ENCODE measurements around the gene NKTR.
"Not testable (repeated sequence)": the region's sequence is repeated elsewhere in the genome, so short reads cannot be mapped to it uniquely, and the experiment has no call there.

Gene NKTR

GRCh38 chr3:42597098-42597497 lies 3.4 kb upstream of the NKTR start:
- DNase-seq (ENCODE audit: low read depth): not testable (repeated sequence)

- peak; percentile 51 for DNase-seq (ENCODE audit: low read depth)
Observed at GRCh38 chr3:42600958-42601675, 631 bp downstream of the NKTR start.

GRCh38 chr3:42601896-42602581 lies 1.6 kb downstream of the NKTR start:
- DNase-seq (ENCODE audit: low read depth): no peak

GRCh38 chr3:42602961-42603360 lies 2.5 kb downstream of the NKTR start:
- DNase-seq (ENCODE audit: low read depth): no peak

GRCh38 chr3:42605546-42606173 lies 5.2 kb downstream of the NKTR start:
- DNase-seq (ENCODE audit: low read depth): no peak

GRCh38 chr3:42608581-42608980 lies 8.1 kb downstream of the NKTR start:
- no peak for DNase-seq (ENCODE audit: low read depth)

GRCh38 chr3:42610976-42611375 lies 10.5 kb downstream of the NKTR start:
- DNase-seq (ENCODE audit: low read depth): no peak

- no peak for DNase-seq (ENCODE audit: low read depth)
Observed at GRCh38 chr3:42612217-42612616, 11.7 kb downstream of the NKTR start.

- DNase-seq (ENCODE audit: low read depth): no peak
Observed at GRCh38 chr3:42612928-42613327, 12.4 kb downstream of the NKTR start.

GRCh38 chr3:42613462-42613861 lies 13.0 kb downstream of the NKTR start:
- DNase-seq (ENCODE audit: low read depth): no peak

- DNase-seq (ENCODE audit: low read depth): no peak
Observed at GRCh38 chr3:42631620-42632019, 31.1 kb downstream of the NKTR start.

GRCh38 chr3:42632146-42632545 lies 31.7 kb downstream of the NKTR start:
- DNase-seq (ENCODE audit: low read depth): no peak

GRCh38 chr3:42633544-42633943 lies 33.1 kb downstream of the NKTR start:
- DNase-seq (ENCODE audit: low read depth): no peak

- no peak for DNase-seq (ENCODE audit: low read depth)
Observed at GRCh38 chr3:42635111-42635510, 34.6 kb downstream of the NKTR start.

- DNase-seq (ENCODE audit: low read depth): no peak
Observed at GRCh38 chr3:42637001-42637400, 36.5 kb downstream of the NKTR start.

GRCh38 chr3:42638339-42638842 lies 37.9 kb downstream of the NKTR start:
- DNase-seq (ENCODE audit: low read depth): no peak

GRCh38 chr3:42639192-42639591 lies 38.7 kb downstream of the NKTR start:
- DNase-seq (ENCODE audit: low read depth): no peak

- DNase-seq (ENCODE audit: low read depth): no peak
Observed at GRCh38 chr3:42640129-42640528, 39.6 kb downstream of the NKTR start.

- DNase-seq (ENCODE audit: low read depth): no peak
Observed at GRCh38 chr3:42640771-42641370, 40.4 kb downstream of the NKTR start.

GRCh38 chr3:42647821-42648459 lies 47.5 kb downstream of the NKTR start:
- DNase-seq (ENCODE audit: low read depth): no peak

GRCh38 chr3:42649006-42649405 lies 48.5 kb downstream of the NKTR start:
- no peak for DNase-seq (ENCODE audit: low read depth)

GRCh38 chr3:42649783-42650182 lies 49.3 kb downstream of the NKTR start:
- no peak for DNase-seq (ENCODE audit: low read depth)

Data from HS-27A (cell line).